NK-92 treated with Interleukin-12 subunit alpha and Interleukin-12 subunit beta, amount 100 ng/mL, for 24 hours (cell line): ENCODE data around the gene TTC9C.
"Not testable (repeated sequence)": the region's sequence is repeated elsewhere in the genome, so short reads cannot be mapped to it uniquely, and the experiment has no call there.

Source experiments
- DNase-seq: peaks from one replicate; lab custom pipeline; 2025; lab: John Stamatoyannopoulos, UW

TTC9C gene

DNA sequence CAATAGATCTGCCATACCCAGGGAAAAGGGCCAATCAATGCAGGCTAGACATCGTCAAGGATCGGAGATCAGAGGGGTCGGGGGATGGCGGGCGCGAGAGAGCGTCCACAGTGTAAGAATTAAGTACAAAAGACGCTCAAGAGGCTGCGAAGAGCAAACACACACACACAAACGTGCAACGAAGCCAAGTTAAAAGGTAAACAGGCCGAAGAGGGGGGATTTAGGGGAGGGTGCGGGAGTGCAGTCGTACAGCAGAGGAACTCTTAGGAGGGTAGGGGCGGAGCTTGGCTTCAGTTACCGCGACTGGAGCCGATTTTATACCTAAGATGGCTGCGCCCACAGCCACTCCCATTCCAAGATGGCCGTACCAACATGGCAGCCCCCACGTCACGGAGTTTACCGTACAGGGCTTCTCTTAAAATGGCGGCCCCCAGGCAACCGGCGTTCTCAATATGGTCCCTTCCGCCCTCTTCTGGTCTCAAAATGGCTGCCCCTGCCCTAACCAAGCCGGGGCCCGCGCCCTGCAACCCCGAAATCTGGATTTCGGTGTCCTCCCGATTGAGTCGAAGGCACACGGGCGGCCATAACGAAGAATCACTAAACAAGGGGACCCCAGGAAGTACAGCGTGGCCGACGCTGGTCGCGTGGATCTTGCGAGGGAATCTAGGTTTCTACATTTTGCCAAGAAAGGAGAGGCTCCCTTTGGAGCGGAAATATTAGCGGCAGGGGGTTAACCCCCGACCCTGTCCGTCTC, 18.9 kb upstream of the TTC9C start:
- DNase-seq = peak; percentile 90

DNA sequence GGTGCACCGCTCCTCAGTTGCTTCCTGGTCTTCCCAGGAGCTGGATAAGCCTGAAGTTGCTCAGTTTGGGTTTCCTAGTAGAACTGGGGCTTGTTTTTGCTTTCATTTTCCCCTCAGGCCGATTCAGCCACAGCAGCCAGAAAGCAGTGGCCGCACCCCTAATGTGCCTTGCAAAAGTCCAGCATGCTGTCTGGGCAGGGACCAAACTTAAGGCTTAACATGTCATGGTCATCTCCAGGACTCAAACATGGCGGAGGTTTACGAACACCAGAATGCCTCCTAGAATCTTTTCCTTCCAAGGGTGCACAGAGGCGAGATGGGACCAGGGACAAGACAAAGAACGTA, 18.3 kb upstream of the TTC9C start:
- DNase-seq = no peak

DNA sequence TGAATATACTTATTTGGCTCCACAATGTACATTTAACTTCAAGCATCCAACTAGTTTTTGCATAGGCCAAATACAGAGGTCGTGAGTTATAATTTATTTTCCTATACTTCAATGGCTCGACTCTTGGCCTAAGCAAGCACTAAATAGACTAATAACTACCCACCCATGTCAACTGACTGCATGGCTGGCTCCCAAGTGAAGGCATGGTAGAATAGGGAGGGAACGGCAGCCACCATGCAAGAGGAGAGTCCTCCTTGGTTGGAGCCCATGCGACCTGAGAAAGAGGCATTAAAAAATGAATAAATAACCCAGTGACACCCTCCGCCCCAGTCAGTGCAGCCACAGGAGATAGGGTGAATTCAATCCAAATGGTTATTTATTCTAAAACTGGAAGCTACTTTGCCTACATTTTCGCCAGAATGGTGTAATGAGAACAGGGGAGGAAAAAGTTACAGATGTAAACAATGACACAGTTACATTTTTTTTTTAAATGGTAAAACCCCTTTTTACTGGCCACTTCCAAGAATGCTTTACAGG, 15.9 kb upstream of the TTC9C start:
- DNase-seq = no peak

DNA sequence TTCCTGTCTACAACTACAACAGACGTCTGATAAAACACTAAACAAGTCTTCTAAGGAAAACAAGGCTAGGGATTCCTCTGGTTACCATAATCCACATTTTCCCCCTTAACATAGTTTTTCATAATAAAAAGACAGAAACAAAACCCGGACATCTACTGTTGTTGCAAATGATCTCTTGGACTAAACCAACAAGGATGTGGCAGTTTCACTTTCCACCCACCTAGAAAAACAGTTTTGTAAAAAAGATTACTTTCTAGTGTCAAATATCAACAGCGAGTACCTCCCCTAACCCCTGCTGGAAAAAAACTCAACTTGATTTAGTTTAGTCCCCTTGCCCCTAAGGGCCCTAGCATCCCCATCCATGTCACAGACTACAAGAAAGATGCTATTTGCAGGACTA, 15.4 kb upstream of the TTC9C start:
- DNase-seq = no peak

DNA sequence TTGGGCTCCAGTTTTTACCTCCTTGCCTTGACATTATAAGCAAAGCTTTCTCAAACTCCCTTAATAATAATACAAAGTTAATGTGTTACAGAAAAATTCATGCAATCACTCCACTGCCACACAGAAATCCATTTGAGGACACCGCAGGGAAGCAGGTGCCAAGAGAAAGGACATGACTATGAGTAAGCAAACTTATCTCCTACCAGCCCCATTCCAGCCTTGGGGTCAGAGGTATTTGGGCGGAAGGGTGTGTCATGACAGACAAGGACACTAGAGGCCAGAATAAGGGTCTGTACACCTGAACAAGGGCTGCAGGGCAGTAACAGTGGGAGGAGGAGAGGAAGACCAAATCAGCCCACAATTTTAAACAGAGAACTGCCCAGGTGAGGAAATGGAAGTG, 14.9 kb upstream of the TTC9C start:
- DNase-seq = no peak

DNA sequence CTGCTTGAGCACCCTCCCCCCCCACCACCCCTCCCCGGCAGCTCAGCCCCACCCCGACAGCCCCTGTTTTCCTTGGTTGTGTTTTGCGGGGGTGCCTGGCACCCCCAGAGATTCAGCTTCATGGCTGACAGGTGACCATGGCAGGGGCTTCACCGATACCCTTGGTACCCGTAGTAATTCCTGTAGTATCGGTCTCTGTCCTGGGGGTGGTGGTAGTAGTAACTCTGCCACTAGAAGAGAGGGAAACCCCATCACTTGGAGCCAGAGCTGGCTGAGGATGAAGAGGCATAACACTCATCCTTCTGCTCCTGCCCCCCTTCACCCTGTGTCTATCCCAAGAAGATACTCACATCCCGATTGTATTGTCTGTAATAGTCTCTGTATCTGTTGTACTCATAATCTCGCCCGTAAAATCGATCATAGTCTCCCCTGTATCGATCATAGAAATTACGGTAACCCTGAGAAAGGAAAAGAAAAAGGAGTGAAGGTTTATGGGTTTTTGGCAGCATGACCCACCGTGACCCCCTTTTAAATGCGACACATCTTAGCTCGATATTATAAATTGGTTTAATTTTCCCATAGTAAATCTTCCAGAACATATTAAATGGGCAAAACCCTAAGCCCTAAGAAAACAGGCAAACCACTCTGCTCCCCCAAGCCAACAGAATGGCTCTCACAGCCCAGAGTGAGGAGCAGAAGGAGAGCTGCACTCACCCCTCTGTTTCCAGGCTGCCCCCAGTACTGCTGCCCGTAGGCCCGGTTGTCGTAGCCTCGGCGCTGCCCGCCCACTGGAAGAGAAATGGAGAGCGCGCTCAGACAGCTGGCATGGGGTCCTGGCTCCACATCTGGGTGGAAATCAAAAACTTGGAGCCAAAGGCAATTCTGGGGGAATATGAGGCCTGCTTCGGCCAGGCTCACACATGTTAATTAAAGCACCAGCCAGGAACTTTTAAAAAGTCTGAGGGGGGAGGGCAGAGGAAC, 12.8 kb upstream of the TTC9C start:
- DNase-seq = no peak

DNA sequence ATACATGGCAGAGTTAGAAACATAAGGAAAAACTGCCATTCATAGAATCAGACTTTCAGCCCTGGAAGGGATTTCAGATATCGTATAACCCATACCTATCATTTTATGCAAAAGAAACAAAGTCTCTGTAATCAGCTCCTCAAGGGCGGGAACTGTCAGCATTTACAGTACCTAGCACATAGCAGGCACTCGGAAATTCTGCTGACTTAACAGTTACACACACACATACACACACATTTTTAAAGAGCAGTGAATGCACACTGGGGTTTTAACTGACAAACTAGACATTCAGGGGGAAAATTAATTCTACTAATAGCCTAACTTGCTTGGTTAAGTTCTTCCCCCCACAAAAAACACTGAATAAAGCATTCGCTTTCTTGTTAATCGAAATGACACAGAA, 12.1 kb upstream of the TTC9C start:
- DNase-seq = no peak

DNA sequence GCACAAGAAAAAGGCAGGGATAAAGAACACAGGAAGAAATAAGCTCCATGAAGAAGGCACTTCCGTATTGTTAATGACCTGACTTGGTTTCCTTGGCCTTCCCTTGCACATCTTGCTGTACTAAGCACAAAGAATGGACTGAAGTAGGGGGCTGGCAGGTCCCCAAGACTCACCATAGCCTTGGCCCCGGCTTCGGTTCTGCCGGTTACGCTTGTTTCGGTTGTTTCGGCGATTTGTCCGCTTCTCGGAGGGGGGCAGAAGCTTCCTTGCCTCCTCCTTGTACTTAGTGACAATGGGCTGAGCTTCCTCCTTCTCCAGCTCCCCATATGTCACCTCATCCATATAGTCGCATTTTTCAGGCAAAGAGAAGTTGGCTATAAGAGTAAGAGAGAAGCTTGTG, 11.5 kb upstream of the TTC9C start:
- no peak for DNase-seq

DNA sequence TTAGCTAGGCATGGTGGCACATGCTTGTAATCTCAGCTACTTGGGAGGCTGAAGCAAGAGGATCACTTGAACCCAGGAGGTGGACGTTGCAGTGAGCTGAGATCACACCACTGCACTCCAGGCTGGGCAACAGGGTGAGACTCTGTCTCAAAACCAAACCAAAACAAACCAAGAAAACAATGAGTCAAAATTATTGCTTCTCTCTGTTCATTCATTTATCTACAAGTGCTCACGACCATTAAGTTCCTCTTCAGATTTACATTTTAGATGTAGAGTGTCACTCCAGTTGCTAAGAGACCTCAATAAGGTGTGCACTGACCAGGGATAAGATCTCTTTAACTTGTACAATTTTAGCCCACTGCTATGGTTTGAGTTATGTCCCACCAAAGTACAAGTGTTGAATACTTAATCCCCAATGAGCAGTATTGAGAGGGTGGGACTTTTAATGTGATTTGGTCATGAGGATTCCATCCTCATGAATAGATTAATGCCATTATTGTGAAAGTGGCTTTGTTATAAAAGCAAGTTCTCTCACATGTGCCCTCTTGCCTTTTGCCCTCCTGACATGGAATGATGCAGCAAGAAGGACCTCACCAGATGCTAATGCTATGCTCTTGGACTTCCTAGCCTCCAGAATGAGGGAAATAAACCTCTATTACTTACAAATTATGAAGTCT, 8.8 kb upstream of the TTC9C start:
- no peak for DNase-seq

DNA sequence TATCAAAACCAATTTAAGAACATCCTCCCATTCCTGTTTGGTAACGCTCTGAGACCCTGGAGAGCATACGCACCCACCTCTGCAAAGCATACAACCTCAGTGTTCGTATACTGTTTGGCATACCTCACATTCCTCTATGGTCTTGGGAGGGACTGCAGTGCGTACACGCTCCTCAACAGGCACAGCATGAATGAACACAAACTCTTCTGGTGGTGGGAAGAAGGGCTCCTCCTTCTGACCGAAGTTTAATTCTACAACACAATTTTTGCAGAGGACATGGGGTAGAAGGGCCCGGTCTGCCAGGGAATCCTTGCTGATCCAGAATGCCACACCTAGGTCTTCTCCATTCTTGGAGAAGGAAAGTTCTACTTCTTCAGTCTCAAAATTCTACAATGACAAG, 6.3 kb upstream of the TTC9C start:
- DNase-seq = no peak

DNA sequence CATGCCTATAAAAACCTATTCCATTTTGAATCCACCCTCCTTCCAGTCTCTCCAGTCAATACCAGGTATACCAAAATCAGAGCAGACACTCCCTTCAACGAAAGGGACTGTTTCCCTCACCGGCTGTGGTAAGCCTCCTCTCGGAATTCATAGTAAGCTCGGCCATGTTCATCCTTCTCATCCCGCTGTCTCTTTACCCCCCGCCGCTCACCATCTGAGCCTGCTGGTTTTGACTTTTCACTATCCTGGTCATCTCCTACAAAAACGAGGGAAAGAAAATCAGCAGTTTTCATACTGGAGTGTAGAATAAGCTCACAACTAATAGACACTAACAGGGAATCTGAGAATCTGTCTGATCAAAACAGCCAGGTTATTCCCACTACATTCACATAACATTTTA, 4.1 kb upstream of the TTC9C start:
- DNase-seq = no peak

DNA sequence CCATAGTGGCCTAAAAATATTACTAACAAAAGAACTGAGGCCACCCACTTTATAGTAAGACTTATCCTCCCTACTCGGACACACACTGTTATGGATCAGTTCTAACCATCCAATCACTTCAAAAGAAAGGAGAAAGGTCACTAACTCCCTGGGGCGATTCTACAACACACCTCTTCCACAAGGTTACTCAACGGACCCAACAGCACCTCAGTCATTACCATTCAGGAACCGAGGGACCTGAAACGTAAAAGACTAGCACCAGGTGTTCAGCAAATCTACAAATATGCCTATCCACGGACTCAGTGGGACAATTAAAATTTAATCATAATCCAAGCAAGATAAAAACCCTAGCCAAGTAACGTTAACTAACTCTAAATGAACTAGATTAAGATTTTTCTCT, 2.6 kb upstream of the TTC9C start:
- no peak for DNase-seq

DNA sequence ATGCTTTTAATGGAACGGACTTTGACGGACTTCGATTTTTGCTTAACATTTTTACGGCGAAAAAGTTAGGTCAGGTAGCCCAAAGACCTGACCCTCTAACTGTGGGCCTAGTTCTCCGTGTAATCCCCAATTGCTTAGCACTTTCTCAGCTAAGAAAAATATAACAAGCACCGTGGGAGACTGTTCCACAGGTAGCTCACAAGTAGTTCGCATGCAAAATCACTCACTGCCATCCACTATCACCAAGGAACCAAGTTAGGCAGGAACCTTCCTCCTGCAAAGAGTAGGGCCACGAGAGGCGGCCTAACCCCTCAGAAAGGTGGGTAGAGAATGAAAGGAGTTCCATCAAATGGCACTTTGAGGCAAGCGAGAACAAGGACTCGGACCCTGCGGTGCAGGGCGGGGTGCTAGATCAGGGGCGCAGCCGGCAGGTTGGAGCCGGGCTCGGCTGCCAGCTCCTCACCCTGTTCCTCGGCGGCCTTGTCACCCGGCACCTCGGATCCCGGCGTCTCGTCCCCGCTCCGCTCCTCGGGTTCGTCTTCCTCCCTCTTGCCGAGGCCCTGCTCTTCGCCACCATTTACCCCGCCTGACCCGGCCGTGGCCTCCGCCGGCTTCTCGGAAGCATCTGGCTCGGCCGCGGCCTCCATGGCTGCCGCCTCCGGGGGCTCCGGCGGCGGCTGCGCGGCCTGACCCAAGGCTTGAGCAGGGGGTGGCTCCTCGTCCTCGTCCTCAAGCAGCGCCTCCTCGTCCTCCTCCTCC, 2.0 kb upstream of the TTC9C start:
- DNase-seq = peak; percentile 28

DNA sequence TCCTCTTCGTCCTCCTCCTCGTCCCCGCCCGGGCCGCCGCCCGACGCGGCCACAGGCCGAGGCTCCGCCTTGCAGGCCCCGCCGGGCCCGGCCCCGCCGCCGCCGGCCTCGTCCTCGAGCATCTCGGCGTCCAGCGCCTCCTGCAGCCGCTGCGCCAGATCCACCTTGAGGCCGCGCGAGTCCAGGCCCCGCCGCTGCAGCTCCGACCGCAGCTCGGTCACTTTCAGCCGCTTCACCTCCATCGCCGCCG, 1.4 kb upstream of the TTC9C start:
- no peak for DNase-seq

DNA sequence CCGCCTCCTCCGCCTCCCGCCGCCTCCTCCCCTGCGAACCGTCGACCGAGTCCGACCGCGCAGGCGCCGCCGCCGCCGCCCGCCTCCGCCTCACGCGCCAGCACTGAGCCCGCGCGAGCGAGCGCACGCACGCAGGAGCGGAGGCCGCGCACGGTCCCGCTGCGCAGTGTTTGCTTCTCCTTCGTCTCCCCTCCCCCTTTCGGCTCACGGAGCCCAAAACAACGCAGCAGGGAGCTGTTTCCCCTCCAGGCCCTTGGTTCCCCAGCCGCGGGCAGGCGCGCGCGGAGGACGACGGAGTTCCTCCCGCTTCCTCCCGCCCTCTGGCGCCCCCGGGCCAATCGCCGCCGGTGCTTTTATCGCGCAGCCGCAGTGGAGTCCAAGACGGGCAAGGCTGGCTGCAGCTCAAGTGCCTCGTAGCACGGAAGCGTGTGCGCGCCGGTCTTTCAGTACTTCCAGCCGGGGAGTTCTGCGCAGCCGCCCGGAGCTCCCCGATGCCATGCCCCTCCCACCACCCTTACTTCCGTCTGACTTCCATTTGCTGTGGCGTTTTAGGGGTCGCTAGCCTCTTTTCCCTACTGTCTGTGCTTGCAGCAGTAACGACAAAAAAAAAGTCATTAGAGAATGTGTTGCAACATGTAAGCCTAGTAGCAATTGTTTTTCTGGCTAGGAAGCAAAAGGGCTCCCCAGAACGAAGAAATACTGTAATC, 968 bp upstream of the TTC9C start, which contains the start of gene HNRNPUL2:
Gene HNRNPUL2 (minus strand): TSS at position 293 of the 707 bp plus-strand sequence. CDS start 301 bp downstream, outside the sequence.
- peak; percentile 99 for DNase-seq

DNA sequence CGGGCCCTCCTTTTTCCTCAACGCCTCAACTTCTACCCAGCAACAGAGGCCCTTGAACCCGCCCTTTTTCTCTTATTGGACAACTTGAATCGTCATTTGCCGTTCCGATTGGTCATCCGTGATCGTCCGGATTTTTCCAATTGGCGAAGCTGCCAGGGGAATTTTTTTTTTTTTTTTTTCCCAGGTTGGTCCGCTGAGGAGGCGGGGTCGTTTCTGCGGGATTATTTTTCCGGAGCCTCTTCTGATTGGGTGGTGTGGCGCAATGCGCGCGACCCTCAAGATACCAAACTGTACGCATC, 465 bp upstream of the TTC9C start:
- peak; percentile 84 for DNase-seq

DNA sequence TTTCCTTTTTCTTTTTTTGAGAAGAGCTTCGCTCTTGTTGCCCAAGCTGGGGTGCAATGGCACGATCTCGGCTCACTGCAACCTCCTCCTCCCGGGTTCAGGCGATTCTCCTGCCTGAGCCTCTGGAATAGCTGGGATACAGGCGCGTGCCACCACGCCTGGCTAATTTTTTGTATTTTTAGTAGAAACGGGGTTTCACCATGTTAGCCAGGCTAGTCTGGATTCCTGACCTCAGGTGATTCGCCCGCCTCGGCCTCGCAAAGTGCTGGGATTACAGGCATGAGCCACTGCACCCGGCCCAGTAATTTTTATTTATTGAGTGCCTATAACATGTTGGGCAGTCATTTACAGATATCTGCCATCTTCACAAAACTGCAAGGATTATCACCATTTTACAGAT, 1.8 kb downstream of the TTC9C start:
- DNase-seq = not testable (repeated sequence)

DNA sequence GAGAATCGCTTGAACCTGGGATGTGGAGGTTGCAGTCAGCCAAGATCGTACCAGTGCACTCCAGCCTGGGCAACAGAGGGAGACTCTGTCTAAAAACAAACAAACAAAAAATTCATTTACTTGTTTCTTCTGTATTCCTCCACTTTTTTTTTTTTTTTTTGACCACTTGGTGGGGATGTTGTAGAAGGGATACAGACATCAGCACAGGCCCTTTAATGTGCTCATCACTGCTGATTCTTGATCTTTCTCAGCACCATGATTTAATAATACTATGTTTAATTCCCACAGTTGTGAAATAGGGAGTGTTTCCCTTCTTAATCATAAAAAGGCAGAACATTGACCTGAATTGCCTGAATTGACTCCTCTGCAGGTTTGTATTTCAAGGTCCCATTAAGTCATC, 4.5 kb downstream of the TTC9C start:
- no peak for DNase-seq

DNA sequence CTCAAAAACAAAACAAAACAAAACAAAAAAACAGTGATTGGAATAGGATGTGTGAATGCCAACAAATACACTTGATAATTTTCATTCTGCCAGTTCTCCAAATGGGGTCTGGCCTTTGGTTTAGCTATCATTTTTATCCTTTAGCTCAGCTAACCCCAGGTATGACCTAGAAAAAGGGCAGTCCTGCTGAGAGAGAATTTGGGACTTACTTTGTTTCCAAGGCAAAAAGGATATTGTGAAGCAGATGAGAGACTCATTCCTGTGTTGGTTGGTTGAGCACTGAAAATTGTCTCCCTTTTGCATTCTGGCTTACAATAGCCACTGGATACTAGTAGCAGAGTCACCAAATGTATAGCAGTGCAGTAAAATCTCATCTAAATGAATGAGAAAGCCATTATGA, 8.9 kb downstream of the TTC9C start:
- no peak for DNase-seq

DNA sequence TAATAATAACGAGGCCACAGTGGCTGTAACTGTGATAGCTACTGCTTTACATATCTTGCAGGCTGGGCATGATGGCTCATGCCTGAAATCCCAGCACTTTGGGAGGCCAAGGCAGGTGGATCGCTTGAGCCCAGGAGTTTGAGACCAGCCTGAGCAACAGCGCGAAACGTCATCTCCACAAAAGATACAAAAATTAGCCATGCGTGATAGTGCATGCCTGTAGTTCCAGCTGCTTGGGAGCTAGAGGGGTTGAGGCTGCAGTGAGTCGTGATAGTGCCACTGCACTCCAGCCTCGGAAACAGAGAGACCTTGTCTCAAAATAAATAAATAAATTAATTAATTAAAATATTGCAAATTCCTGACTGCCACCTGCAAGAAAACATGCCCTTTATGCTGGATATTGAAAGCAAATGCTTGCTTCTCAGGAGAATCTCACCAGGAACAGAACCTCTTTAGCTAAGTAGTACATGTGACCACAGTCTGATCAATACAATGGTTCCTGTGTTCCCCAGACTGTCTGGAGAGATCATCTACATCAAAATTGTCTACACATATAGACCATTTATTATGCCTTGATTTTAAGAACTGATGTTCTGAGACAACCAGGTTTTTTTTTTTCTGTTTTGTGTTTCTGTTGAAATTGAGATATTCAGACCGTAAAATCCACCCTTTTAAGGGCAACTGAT, 19.3 kb downstream of the TTC9C start:
- DNase-seq = no peak

DNA sequence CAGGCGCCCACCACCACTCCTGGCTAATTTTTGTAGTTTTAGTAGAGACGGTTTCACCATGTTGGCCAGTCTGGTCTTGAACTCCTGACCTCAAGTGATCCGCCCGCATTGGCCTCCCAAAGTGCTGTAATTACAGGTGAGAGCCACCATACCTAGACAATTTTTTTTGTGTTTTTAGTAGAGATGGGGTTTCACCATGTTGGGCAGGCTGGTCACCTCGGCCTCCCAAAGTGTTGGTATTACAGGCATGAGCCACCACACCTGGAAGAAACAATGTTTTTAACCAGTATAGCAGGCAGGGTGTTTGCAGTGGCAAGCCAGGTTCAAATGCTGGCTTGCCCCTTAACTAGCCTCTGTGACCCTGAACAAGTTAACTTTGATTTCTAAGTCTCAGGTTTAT, 21.6 kb downstream of the TTC9C start:
- DNase-seq = not testable (repeated sequence)
